Skeletal muscle satellite cell (primary cell): ENCODE measurements around the gene ZNF827.
"Not testable (repeated sequence)": the region's sequence is repeated elsewhere in the genome, so short reads cannot be mapped to it uniquely, and the experiment has no call there.

ENCODE experiments used
- H3K27me3 ChIP-seq: 2 replicates; pipeline ENCODE4 v1.7.0; 2013; ENCODE audit warnings: low read length; ENCODE audit not compliant: control insufficient read depth, insufficient read depth
- H3K36me3 ChIP-seq: 2 replicates; pipeline ENCODE4 v1.7.0; 2013; ENCODE audit warnings: mild to moderate bottlenecking, control low read depth, low read length; ENCODE audit not compliant: insufficient read depth
- H3K4me1 ChIP-seq: 2 replicates; pipeline ENCODE4 v1.7.0; 2013; ENCODE audit warnings: low read length; ENCODE audit not compliant: control insufficient read depth, insufficient read depth
- H3K4me2 ChIP-seq: 2 replicates; pipeline ENCODE4 v1.7.0; 2013; ENCODE audit warnings: mild to moderate bottlenecking, low read length
- H3K4me3 ChIP-seq: 2 replicates; pipeline ENCODE4 v1.7.0; 2013; ENCODE audit warnings: low read length
- H3K9ac ChIP-seq: 2 replicates; pipeline ENCODE4 v1.7.0; 2013; ENCODE audit warnings: mild to moderate bottlenecking, low read depth, low read length, moderate library complexity
- H3K9me3 ChIP-seq: replicated peaks from 2 replicates; pipeline ENCODE4 v1.7.0; 2013; ENCODE audit warnings: mild to moderate bottlenecking, control low read depth, low read length

Gene ZNF827

GRCh38 chr4:145839151-145839550 is 99.5 kb downstream of the ZNF827 start:
- Histone ChIP-seq H3K9ac (no peak overlapping the region), H3K4me2 (no peak overlapping the region), H3K9me3 (no peaks in the 10 kb centered on the region), H3K27me3 (no peaks in the 10 kb centered on the region), H3K36me3 (no peaks in the 10 kb centered on the region), H3K4me1 (peaks cover 18% of the 10 kb centered on the region), H3K4me3 (no peak overlapping the region)

GRCh38 chr4:145832384-145832783 is 106.2 kb downstream of the ZNF827 start:
- not testable (repeated sequence) for H3K9me3 ChIP-seq, H3K4me3 ChIP-seq, H3K4me1 ChIP-seq, H3K27me3 ChIP-seq, H3K9ac ChIP-seq, H3K4me2 ChIP-seq, H3K36me3 ChIP-seq

GRCh38 chr4:145830699-145831098 is 107.9 kb downstream of the ZNF827 start:
- Histone ChIP-seq H3K4me1 (peaks cover 6% of the 10 kb centered on the region), H3K9me3 (no peaks in the 10 kb centered on the region), H3K36me3 (no peaks in the 10 kb centered on the region), H3K4me2 (no peak overlapping the region), H3K9ac (no peak overlapping the region), H3K27me3 (no peaks in the 10 kb centered on the region), H3K4me3 (no peak overlapping the region)

- H3K36me3 ChIP-seq = no peaks in the 10 kb centered on the region
- H3K4me3 ChIP-seq = no peak overlapping the region
- no peaks in the 10 kb centered on the region for H3K9me3 ChIP-seq
- H3K4me1 ChIP-seq = peaks cover 6% of the 10 kb centered on the region
- no peak overlapping the region for H3K4me2 ChIP-seq
- H3K27me3 ChIP-seq = no peaks in the 10 kb centered on the region
- no peak overlapping the region for H3K9ac ChIP-seq
Measured at GRCh38 chr4:145829629-145830395, 108.8 kb downstream of the ZNF827 start.

- Histone ChIP-seq H3K4me2 (no peak overlapping the region), H3K9ac (no peak overlapping the region), H3K4me3 (no peak overlapping the region)
Measured at GRCh38 chr4:145828802-145829485, 109.7 kb downstream of the ZNF827 start.

GRCh38 chr4:145827885-145828284 is 110.7 kb downstream of the ZNF827 start:
- H3K27me3 ChIP-seq = no peaks in the 10 kb centered on the region
- no peak overlapping the region for H3K4me3 ChIP-seq
- H3K9me3 ChIP-seq = no peaks in the 10 kb centered on the region
- H3K4me2 ChIP-seq = no peak overlapping the region
- H3K9ac ChIP-seq = no peak overlapping the region
- peaks cover 6% of the 10 kb centered on the region for H3K4me1 ChIP-seq
- H3K36me3 ChIP-seq = no peaks in the 10 kb centered on the region

More at GRCh38 chr4:145828802-145829485, 109.7 kb downstream of the ZNF827 start:
- Histone ChIP-seq H3K36me3 (no peaks in the 10 kb centered on the region), H3K9me3 (no peaks in the 10 kb centered on the region), H3K27me3 (no peaks in the 10 kb centered on the region), H3K4me1 (peaks cover 6% of the 10 kb centered on the region)

GRCh38 chr4:145825255-145825654 is 113.4 kb downstream of the ZNF827 start:
- Histone ChIP-seq H3K36me3 (no peaks in the 10 kb centered on the region), H3K9ac (no peak overlapping the region), H3K9me3 (no peaks in the 10 kb centered on the region), H3K4me1 (peaks cover 16% of the 10 kb centered on the region), H3K4me2 (no peak overlapping the region), H3K4me3 (no peak overlapping the region), H3K27me3 (no peaks in the 10 kb centered on the region)

GRCh38 chr4:145824463-145824862 is 114.2 kb downstream of the ZNF827 start:
- Histone ChIP-seq H3K4me2 (no peak overlapping the region), H3K4me3 (no peak overlapping the region), H3K27me3 (no peaks in the 10 kb centered on the region), H3K9me3 (no peaks in the 10 kb centered on the region), H3K36me3 (no peaks in the 10 kb centered on the region), H3K4me1 (peaks cover 18% of the 10 kb centered on the region), H3K9ac (no peak overlapping the region)

GRCh38 chr4:145823743-145824142 is 114.9 kb downstream of the ZNF827 start:
- no peaks in the 10 kb centered on the region for H3K9me3 ChIP-seq
- H3K36me3 ChIP-seq = no peaks in the 10 kb centered on the region
- peaks cover 21% of the 10 kb centered on the region for H3K4me1 ChIP-seq
- H3K9ac ChIP-seq = no peak overlapping the region
- no peak overlapping the region for H3K4me3 ChIP-seq
- H3K4me2 ChIP-seq = no peak overlapping the region
- H3K27me3 ChIP-seq = no peaks in the 10 kb centered on the region

GRCh38 chr4:145822581-145822980 is 116.0 kb downstream of the ZNF827 start:
- Histone ChIP-seq H3K4me1 (peaks cover 21% of the 10 kb centered on the region), H3K4me2 (no peak overlapping the region), H3K9ac (no peak overlapping the region), H3K27me3 (no peaks in the 10 kb centered on the region), H3K9me3 (no peaks in the 10 kb centered on the region), H3K36me3 (no peaks in the 10 kb centered on the region), H3K4me3 (no peak overlapping the region)

GRCh38 chr4:145822181-145822580 is 116.4 kb downstream of the ZNF827 start:
- peaks cover 21% of the 10 kb centered on the region for H3K4me1 ChIP-seq
- no peak overlapping the region for H3K9ac ChIP-seq
- no peaks in the 10 kb centered on the region for H3K27me3 ChIP-seq
- no peaks in the 10 kb centered on the region for H3K9me3 ChIP-seq
- H3K4me3 ChIP-seq = no peak overlapping the region
- H3K36me3 ChIP-seq = no peaks in the 10 kb centered on the region
- no peak overlapping the region for H3K4me2 ChIP-seq

- H3K4me2 ChIP-seq = no peak overlapping the region
- no peaks in the 10 kb centered on the region for H3K27me3 ChIP-seq
- no peaks in the 10 kb centered on the region for H3K9me3 ChIP-seq
- no peaks in the 10 kb centered on the region for H3K36me3 ChIP-seq
- no peak overlapping the region for H3K9ac ChIP-seq
- peaks cover 21% of the 10 kb centered on the region for H3K4me1 ChIP-seq
- H3K4me3 ChIP-seq = no peak overlapping the region
Measured at GRCh38 chr4:145821766-145822165, 116.9 kb downstream of the ZNF827 start.
